HG03139 (cell line): ENCODE measurements around the gene COX6B2.
A peak's percentile ranks its signal among the peaks of the same experiment; 100 is the strongest.

Experiments used
- ATAC-seq: cut with Tn5 transposase; IDR thresholded peaks from one replicate; pipeline ENCODE4 v1.9.1; 2021; ENCODE audit not compliant: unreplicated experiment

The COX6B2 gene

GRCh38 chr19:55315956-55316525, 38.5 kb downstream of the COX6B2 start:
- ATAC-seq: no peak

- no peak for ATAC-seq
These were observed 40.1 kb downstream of the COX6B2 start for GRCh38 chr19:55314396-55314795.

- no peak for ATAC-seq
These were observed 41.7 kb downstream of the COX6B2 start for GRCh38 chr19:55312621-55313512.

- ATAC-seq: no peak
These were observed 42.7 kb downstream of the COX6B2 start for GRCh38 chr19:55311797-55312196.

- no peak for ATAC-seq
These were observed 43.1 kb downstream of the COX6B2 start for GRCh38 chr19:55311397-55311796.

GRCh38 chr19:55310498-55310897, 44.0 kb downstream of the COX6B2 start:
- ATAC-seq: no peak

DNA sequence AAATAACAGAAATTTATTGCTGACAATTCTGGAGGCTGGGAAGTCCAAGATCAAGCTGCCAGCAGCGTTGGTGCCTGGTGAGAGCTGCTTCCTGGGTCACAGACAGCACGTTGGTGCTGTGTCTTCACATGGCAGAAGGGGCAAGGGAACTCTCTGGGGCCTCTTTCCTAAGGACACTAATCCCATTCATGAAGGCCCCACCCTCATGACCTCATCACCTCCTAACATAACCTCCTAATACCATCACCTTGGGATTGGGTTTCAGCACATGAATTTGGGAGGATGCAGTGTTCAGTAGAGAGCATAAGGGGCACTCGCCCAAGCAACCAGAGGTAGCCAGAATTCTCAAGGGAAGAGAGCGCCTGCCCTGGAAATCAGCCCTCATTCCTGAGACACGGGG, 45.1 kb downstream of the COX6B2 start:
- no peak for ATAC-seq

GRCh38 chr19:55308281-55308680, 46.2 kb downstream of the COX6B2 start:
- ATAC-seq: no peak

DNA sequence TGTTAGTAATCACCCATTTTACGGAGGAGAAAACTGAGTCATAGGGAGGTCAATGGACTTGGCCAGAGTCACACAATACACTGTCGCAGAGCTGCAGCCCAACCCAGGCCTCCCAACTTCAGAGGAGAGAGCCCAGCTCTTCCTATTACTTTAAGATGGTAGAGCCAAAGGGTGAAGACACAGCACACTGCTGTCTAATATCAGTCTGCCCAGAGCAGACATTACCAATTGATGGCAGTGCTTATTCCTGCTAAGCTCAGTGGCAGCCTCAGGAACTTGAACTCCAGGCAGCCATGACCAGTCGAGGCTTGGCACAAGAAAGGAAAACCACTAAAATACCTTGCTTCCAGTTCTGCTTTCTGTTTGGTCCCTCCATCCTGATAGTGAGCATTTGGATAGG, 47.8 kb downstream of the COX6B2 start:
- ATAC-seq: no peak

DNA sequence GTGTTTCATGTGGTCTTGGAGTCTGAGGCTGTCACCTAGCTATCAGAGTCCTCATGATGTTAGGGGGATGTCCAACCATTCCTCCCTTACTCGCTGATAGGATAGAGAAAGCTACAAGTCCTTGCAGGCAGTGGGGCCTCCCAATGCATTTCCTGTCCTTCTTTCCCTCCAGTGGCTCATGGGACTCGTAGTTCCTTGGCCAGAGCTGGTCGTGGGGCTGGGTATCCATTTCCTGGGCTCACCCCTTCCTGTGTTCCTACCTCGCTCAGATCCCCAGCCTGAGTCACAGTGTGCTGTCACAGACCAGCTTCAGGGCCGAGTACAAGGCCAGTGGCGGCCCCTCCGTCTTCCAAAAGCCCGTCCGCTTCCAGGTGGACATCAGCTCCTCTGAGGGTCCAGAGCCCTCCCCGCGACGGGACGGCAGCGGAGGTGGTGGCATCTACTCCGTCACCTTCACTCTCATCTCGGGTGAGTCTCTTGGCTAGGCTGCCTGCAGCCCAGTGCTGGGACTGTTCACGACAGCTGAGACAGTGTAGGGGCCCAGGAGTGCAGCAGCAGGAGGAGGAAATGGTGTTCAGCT, 48.4 kb downstream of the COX6B2 start:
- ATAC-seq: no peak

DNA sequence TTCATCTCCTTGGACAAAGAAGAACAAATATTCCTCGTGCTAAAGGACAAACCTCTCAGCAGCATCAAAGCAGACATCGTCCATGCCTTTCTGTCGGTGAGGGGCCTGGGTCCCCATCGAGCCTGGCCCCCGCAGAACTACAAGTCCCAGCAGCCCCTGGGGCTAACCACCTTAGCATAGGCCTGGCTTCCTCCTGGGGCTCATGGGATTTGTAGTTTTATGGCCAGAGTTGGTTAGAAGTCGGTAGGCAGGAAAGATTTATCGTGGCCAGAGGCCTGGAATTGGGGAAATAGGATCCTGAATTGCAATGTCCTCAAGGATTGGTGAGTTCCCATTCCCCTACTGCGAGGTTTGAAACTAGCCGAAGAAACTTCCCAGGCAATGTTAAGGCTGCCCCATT, 49.0 kb downstream of the COX6B2 start:
- no peak for ATAC-seq

DNA sequence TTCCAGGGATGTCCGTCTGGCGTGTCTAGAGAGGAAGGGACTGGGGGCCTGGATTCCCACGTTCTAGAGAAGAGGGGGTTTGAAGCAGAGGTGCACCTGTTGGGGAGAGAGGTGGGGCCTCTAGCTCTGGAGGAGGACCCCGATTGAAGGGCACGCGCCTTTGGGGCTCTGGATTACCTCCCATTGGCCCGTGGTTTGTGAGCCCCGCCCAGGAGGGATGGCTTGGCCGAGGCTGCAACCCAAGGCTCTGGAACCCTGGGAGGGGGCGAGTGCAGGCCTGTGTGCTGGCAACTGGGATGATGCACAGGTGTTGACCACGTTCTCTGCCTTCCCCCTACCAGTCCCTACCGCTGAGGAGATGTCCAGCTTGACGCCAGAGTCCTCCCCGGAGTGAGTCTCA, 49.5 kb downstream of the COX6B2 start:
- ATAC-seq: no peak

- ATAC-seq: no peak
These were observed 50.1 kb downstream of the COX6B2 start for GRCh38 chr19:55304279-55304978.

- no peak for ATAC-seq
These were observed 51.0 kb downstream of the COX6B2 start for GRCh38 chr19:55303477-55303876.

- ATAC-seq: no peak
These were observed 52.2 kb downstream of the COX6B2 start for GRCh38 chr19:55302318-55302703.

DNA sequence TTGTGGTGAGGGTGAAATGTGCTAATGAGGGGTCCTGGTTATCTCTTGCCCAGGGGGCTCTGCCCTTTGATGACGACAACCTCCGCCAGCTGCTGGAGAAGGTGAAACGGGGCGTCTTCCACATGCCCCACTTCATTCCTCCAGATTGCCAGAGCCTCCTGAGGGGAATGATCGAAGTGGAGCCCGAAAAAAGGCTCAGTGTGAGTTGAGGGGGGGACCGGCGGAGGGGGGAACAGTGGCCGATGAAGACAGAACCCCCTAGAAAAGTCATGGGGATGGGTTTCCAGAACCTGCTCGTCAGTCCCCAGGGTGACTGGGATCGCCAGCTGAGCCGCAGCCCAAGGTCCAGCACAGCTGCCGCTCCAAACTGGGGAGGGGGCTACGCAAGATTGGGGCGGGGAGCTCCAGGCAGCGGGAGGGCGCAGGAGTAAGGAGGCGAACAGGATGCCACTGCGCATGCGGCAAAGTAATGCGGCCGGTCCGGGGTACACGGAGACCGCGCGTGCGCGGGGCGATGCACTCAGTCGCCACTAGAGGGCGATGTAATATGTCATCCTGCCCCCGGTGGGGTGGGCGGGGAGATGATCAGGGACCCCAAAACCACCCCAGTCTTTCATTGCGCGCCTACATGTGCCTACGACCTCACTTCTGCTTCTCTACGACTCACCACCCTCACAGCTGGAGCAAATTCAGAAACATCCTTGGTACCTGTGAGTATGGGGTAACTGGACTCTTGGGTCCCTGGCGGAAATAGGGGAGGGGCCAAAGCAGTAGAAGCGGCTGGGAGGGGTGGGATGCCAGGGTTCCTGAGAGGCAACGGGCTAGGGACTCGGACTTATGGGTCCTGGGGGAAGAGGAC, 52.8 kb downstream of the COX6B2 start:
- peak; percentile 52 for ATAC-seq

DNA sequence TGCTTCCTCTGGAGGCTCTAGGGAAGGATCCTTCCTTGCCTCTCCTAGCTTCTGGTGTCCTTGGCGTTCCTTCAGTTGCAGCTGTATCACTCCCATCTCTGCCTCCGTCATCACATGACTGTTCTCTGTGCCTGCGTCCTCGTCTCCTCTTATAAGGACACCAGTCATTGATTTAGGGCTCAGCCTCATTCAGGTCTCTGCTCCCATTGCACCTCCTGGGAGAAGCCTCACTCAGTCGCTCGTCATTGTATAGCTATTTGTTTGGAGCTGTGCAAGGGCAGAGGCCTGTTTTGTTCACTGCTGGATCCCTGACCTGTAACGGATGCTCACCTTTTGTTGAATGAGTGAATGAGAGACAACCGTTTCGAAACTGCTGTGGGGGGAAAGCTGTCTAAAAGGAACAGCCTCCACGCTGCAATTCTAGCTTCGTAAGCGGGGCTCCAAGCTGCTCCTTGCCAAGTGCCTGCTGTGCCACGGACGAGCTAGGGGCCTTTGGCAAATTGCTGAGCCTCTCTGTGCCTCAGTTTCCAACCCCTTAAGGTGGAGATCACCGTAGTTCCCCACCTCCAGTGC, 53.5 kb downstream of the COX6B2 start:
- ATAC-seq: no peak

DNA sequence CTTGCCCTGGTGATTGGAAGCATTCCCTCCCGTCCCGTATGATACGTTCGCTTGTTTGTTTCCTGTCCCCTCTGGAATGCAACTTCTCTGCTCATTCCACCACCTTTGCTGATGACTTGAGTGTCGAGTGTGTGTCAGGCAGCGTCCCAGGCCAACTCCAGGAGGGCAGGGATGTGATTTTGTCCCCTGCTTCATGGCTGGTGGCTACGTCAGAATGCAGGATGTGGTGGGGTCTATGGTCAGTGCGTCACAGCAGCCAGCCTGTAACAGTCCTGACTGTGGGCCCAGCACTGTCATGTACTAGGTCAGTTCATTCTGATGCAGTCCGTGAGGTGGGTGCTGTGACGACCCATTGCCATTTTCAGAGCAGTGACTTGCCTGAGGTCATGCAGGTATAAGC, 54.5 kb downstream of the COX6B2 start:
- ATAC-seq: no peak
